GM19397 (cell line): ENCODE data around the gene CHST14.
A peak's percentile ranks its signal among the peaks of the same experiment; 100 is the strongest.

Experiments used
- ATAC-seq: cut with Tn5 transposase; IDR thresholded peaks from one replicate; pipeline ENCODE4 v1.9.1; 2021; ENCODE audit warnings: mild to moderate bottlenecking, moderate library complexity; ENCODE audit not compliant: unreplicated experiment

The CHST14 gene

GRCh38 chr15:40470423-40471104 is at the start of gene CHST14:
Gene CHST14 (plus strand): TSS chr15:40470984. CDS start chr15:40471214, 230 bp downstream.
- ATAC-seq = peak; percentile 74

GRCh38 chr15:40421246-40422157 is 49.3 kb upstream of the CHST14 start:
- ATAC-seq = peak; percentile 88

GRCh38 chr15:40424483-40425115 is 46.2 kb upstream of the CHST14 start:
- no peak for ATAC-seq

GRCh38 chr15:40425681-40426080 is 45.1 kb upstream of the CHST14 start:
- ATAC-seq = no peak

GRCh38 chr15:40427188-40427587 is 43.6 kb upstream of the CHST14 start:
- ATAC-seq = no peak

- ATAC-seq = no peak
Measured at GRCh38 chr15:40428185-40428584, 42.6 kb upstream of the CHST14 start.

GRCh38 chr15:40429068-40429710 is 41.6 kb upstream of the CHST14 start:
- no peak for ATAC-seq

GRCh38 chr15:40430271-40430805 is 40.4 kb upstream of the CHST14 start:
- ATAC-seq = no peak

GRCh38 chr15:40435023-40435709 is 35.6 kb upstream of the CHST14 start:
- no peak for ATAC-seq

- ATAC-seq = no peak
Measured at GRCh38 chr15:40435710-40436089, 35.1 kb upstream of the CHST14 start.

GRCh38 chr15:40436116-40436891 is 34.5 kb upstream of the CHST14 start:
- no peak for ATAC-seq

- no peak for ATAC-seq
Measured at GRCh38 chr15:40436892-40437751, 33.7 kb upstream of the CHST14 start.

- ATAC-seq = no peak
Measured at GRCh38 chr15:40437752-40438687, 32.8 kb upstream of the CHST14 start.

- ATAC-seq = no peak
Measured at GRCh38 chr15:40438712-40439111, 32.1 kb upstream of the CHST14 start.

- ATAC-seq = no peak
Measured at GRCh38 chr15:40439461-40439959, 31.3 kb upstream of the CHST14 start.

GRCh38 chr15:40439960-40440742 is 30.6 kb upstream of the CHST14 start:
- ATAC-seq = no peak
